B cell (primary cell): ENCODE measurements around the gene PDE4B. TPM values are rescaled to one million over a fixed set of nuclear protein-coding genes. Genes with fewer than 3 reads are reported as not detected.

Experiments used
- ATAC-seq: fragments of 200-7000 bp; cut with Tn5 transposase; one replicate; pipeline ENCODE4 v1.10.0; 2021; ENCODE audit warnings: low read depth, mild to moderate bottlenecking, moderate number of reproducible peaks, moderate library complexity
- CTCF ChIA-PET: fragments of 350-600 bp; sonication (Branson Sonifier 250); formaldehyde crosslinking; loops from one replicate; lab custom pipeline; 2021; ENCODE audit warnings: antibody characterized with exemption, inconsistent platforms; lab: Charles Lee
- POLR2A ChIA-PET: fragments of 350-600 bp; sonication (Branson Sonifier 250); formaldehyde crosslinking; loops from one replicate; lab custom pipeline; 2021; ENCODE audit warnings: antibody characterized with exemption; lab: Charles Lee
- DNase-seq: peaks from one replicate; pipeline ENCODE4 v3.0.0; 2013
- H2AFZ ChIP-seq: 2 replicates; pipeline ENCODE4 v1.6.1; 2012; ENCODE audit warnings: mild to moderate bottlenecking, low read depth, low read length; ENCODE audit not compliant: insufficient read depth, poor library complexity, severe bottlenecking
- H3K27ac ChIP-seq, 2 donors: 1 replicate in 1 of 2; 2 replicates in 1 of 2; pipeline ENCODE4 v1.5.1; 2012 to 2013; ENCODE audit warnings: low read length in 2 of 2, mild to moderate bottlenecking in 2 of 2, moderate library complexity in 1 of 2
- H3K27me3 ChIP-seq, 4 experiments: fragments of 200-600 bp in 1 of 4; sonication (generic) in 1 of 4; replicated peaks in 1 of 4; 1 replicate in 2 of 4; 2 replicates in 2 of 4; pipeline versions ENCODE4 v1.6.1 to v1.7.0; 2013 to 2016; ENCODE audit warnings: low read length in 3 of 4, mild to moderate bottlenecking in 2 of 4, mixed read lengths in 1 of 4, moderate library complexity in 1 of 4; ENCODE audit not compliant: insufficient read depth in 4 of 4, control insufficient read depth in 3 of 4; ENCODE audit errors: control extremely low read depth in 1 of 4
- H3K36me3 ChIP-seq, 2 experiments: replicated peaks in 1 of 2; 1 replicate in 1 of 2; 2 replicates in 1 of 2; pipeline versions ENCODE4 v1.6.1 to v1.7.1; 2013; ENCODE audit warnings: low read length in 1 of 2; ENCODE audit not compliant: insufficient read depth in 2 of 2, control insufficient read depth in 1 of 2; ENCODE audit errors: control extremely low read depth in 1 of 2, extremely low read depth in 1 of 2
- H3K4me1 ChIP-seq, 2 donors: fragments of 200-600 bp in 1 of 2; sonication (generic) in 1 of 2; 1 replicate in 1 of 2; 2 replicates in 1 of 2; pipeline versions ENCODE4 v1.5.1 to v1.6.1; 2013 to 2017; ENCODE audit warnings: low read length in 2 of 2; ENCODE audit not compliant: control insufficient read depth in 2 of 2, insufficient read depth in 2 of 2
- H3K4me2 ChIP-seq: replicated peaks from 2 replicates; pipeline ENCODE3; 2012; ENCODE audit warnings: mild to moderate bottlenecking, low read depth, low read length; ENCODE audit not compliant: poor library complexity, severe bottlenecking
- H3K4me3 ChIP-seq, 5 experiments: fragments of 200-600 bp in 1 of 5; sonication (generic) in 1 of 5; 1 replicate in 3 of 5; 2 replicates in 2 of 5; pipeline versions ENCODE4 v1.5.1 to v1.7.0; 2011 to 2016; ENCODE audit warnings: low read length in 4 of 5, mild to moderate bottlenecking in 4 of 5, low read depth in 2 of 5, control low read depth in 1 of 5, moderate library complexity in 1 of 5; ENCODE audit not compliant: insufficient read depth in 1 of 5; ENCODE audit errors: control extremely low read depth in 1 of 5, extremely low read depth in 1 of 5
- H3K79me2 ChIP-seq: fragments of 200-600 bp; sonication (generic); one replicate; pipeline ENCODE4 v1.6.0; 2016; ENCODE audit warnings: low read length; ENCODE audit not compliant: control insufficient read depth, insufficient read depth
- H3K9ac ChIP-seq: fragments of 200-600 bp; sonication (generic); 2 replicates; pipeline ENCODE4 v1.6.1; 2017; ENCODE audit warnings: mild to moderate bottlenecking, low read length, moderate library complexity
- H3K9me3 ChIP-seq, 3 donors: one replicate each; pipeline versions ENCODE4 v1.6.1 to v1.7.1; 2013; ENCODE audit warnings: low read length in 2 of 3; ENCODE audit not compliant: control insufficient read depth in 2 of 3, insufficient read depth in 1 of 3; ENCODE audit errors: control extremely low read depth in 1 of 3
- H4K20me1 ChIP-seq: 2 replicates; pipeline ENCODE4 v1.6.0; 2012; ENCODE audit warnings: mild to moderate bottlenecking, low read length; ENCODE audit not compliant: insufficient read depth, control insufficient read depth, poor library complexity, severe bottlenecking
- H3K27ac Mint-ChIP-seq: one replicate; pipeline ENCODE4 v1.8.0; 2021; ENCODE audit warnings: mixed read lengths
- H3K27me3 Mint-ChIP-seq: one replicate; pipeline ENCODE4 v1.8.0; 2021; ENCODE audit warnings: mixed read lengths
- H3K4me1 Mint-ChIP-seq: one replicate; pipeline ENCODE4 v1.8.0; 2021; ENCODE audit warnings: mixed read lengths
- H3K4me3 Mint-ChIP-seq: one replicate; pipeline ENCODE4 v1.8.0; 2021; ENCODE audit warnings: mixed read lengths
- H3K9me3 Mint-ChIP-seq: one replicate; pipeline ENCODE4 v1.8.0; 2022; ENCODE audit warnings: mixed read lengths; ENCODE audit not compliant: insufficient read depth
- EZH2 ChIP-seq: IDR thresholded peaks from 2 replicates; pipeline ENCODE4 v1.6.1; 2012; ENCODE audit warnings: borderline replicate concordance, low read depth, mild to moderate bottlenecking, moderate library complexity, low read length; ENCODE audit not compliant: insufficient read depth, poor library complexity, severe bottlenecking
- WGBS: methylation state at CpG from one replicate; pipeline ENCODE4 v1.1.5; 2013; ENCODE audit warnings: missing lambda C conversion rate; ENCODE audit not compliant: insufficient coverage; 5-methylcytosine and 5-hydroxymethylcytosine counted together
- intact Hi-C: fragments of 100-400 bp; cut with micrococcal nuclease; formaldehyde crosslinking; loops from one replicate; pipeline ENCODE4 v1.10.0; 2022
- polyA plus RNA-seq: library from polyadenylated mRNA; depleted of rRNA; stranded (reverse); fragments of >200 nt; gene quantifications from 2 replicates; pipeline ENCODE4 v1.2.3, GENCODE V29; 2012
- total RNA-seq, 2 donors: library from RNA; stranded (reverse); fragments of 120-200 nt in 1 of 2; gene quantifications; 1 replicate in 1 of 2; 2 replicates in 1 of 2; pipeline versions ENCODE4 v1.2.3 to v1.2.4, GENCODE V29; 2013 to 2022
- TF ChIP-seq, protein P1 (sequence below): fragments of 200-600 bp; IDR thresholded peaks from one replicate; pipeline ENCODE4 v1.8.0; 2022; ENCODE audit warnings: antibody characterized with exemption, mild to moderate bottlenecking

PDE4B gene
- total and polyA plus RNA-seq, 2 donors (not counting 1 experiment from before 2014, with no cell fraction given), result 63.7 to 242 TPM

DNA sequence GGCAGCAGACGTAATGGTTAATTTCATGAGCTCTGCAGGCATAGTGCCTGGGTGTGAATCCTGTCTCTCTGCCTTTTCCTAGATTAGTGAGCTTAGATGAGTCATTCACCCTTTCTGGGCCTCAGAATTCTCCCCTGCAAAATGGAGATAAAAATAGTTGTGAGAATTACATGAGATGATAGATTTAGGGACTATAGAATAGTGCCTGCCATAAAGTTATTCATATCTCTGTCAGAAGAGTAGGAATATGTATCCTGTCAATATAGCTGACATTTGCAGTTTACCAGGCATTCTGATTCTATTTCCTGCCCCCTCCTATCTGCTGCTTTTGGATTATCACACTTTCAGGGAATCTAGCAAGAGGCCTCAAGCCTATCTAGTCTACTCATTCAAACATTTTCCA lies 112.0 kb downstream of the PDE4B start:
- DNase-seq, result no peak
- no peak for ATAC-seq
- Histone ChIP-seq H4K20me1 (no peaks in the 10 kb centered on the region), H3K36me3 (no peaks in the 10 kb centered on the region), H3K9me3 (no peaks in the 10 kb centered on the region), H3K79me2 (no peaks in the 10 kb centered on the region), H3K27me3 (no peaks in the 10 kb centered on the region), H3K9ac (no peak overlapping the region), H3K4me3 (no peak overlapping the region), H3K4me2 (no peak overlapping the region), H3K27ac (no peak overlapping the region), H2AFZ (no peak overlapping the region), H3K4me1 (no peaks in the 10 kb centered on the region)
- intact Hi-C loops, result no loop called here
- no peaks in the 10 kb centered on the region for H3K4me1 Mint-ChIP-seq
- WGBS, result 80% methylated on average over 1 of the region's 1 CpG
- TF ChIP-seq EZH2, result no peak
- TF ChIP-seq, protein P1, sequence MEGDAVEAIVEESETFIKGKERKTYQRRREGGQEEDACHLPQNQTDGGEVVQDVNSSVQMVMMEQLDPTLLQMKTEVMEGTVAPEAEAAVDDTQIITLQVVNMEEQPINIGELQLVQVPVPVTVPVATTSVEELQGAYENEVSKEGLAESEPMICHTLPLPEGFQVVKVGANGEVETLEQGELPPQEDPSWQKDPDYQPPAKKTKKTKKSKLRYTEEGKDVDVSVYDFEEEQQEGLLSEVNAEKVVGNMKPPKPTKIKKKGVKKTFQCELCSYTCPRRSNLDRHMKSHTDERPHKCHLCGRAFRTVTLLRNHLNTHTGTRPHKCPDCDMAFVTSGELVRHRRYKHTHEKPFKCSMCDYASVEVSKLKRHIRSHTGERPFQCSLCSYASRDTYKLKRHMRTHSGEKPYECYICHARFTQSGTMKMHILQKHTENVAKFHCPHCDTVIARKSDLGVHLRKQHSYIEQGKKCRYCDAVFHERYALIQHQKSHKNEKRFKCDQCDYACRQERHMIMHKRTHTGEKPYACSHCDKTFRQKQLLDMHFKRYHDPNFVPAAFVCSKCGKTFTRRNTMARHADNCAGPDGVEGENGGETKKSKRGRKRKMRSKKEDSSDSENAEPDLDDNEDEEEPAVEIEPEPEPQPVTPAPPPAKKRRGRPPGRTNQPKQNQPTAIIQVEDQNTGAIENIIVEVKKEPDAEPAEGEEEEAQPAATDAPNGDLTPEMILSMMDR, result no peak
- ChIA-PET CTCF (interaction anchor here (1.0 kb wide), 1 partner anchor 338 kb away, joined by 5 read pairs; no protein-coding TSS in a partner anchor), POLR2A (no interaction called here)
- no peak overlapping the region for H3K4me3 Mint-ChIP-seq
- peaks cover 8% of the 10 kb centered on the region for H3K27me3 Mint-ChIP-seq
- H3K9me3 Mint-ChIP-seq, result no peaks in the 10 kb centered on the region
- no peak overlapping the region for H3K27ac Mint-ChIP-seq

DNA sequence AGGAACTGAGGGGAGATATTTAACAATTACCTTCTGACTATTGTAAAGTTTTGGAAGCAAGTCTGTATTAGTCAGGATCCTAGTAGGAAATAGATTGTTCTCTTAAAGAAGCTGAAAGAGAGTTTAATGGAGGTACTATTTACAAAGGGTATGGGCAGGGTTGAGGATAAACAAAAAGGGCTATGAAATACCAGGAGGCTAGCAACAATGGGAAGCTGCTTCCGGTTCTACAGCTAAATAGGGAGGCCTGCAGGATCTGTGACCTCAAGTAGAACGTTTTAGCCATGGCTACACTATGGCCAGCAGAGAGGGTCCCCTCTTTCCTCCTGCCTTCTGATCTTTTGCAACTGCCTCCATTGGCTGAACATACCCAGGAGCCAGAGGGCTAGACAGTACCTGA lies 117.7 kb downstream of the PDE4B start:
- TF ChIP-seq EZH2, result no peak
- TF ChIP-seq, protein P1, result no peak
- H4K20me1 ChIP-seq, result no peaks in the 10 kb centered on the region
- H3K27me3 Mint-ChIP-seq, result peaks cover 7% of the 10 kb centered on the region
- no peak overlapping the region for H3K4me3 ChIP-seq
- peaks cover 0 to 2% (median 0%) of the 10 kb centered on the region in 4 experiments for H3K27me3 ChIP-seq
- H3K27ac ChIP-seq, result no peak overlapping the region
- intact Hi-C loops, result no loop called here
- ChIA-PET POLR2A (no interaction called here), CTCF (no interaction called here)
- H3K4me3 Mint-ChIP-seq, result no peak overlapping the region
- WGBS, result 86% methylated on average over 2 of the region's 2 CpGs
- no peaks in the 10 kb centered on the region for H3K4me1 Mint-ChIP-seq
- H2AFZ ChIP-seq, result no peak overlapping the region
- H3K79me2 ChIP-seq, result no peaks in the 10 kb centered on the region
- no peak overlapping the region for H3K4me2 ChIP-seq
- no peaks in the 10 kb centered on the region for H3K36me3 ChIP-seq
- no peak overlapping the region for H3K9ac ChIP-seq
- H3K9me3 ChIP-seq, result no peaks in the 10 kb centered on the region
- ATAC-seq (no peak), DNase-seq (no peak)
- no peaks in the 10 kb centered on the region for H3K4me1 ChIP-seq
- no peaks in the 10 kb centered on the region for H3K9me3 Mint-ChIP-seq
- H3K27ac Mint-ChIP-seq, result no peak overlapping the region
